Measurements from ENCODE around the gene ODAD3. TPM values are rescaled to one million over a fixed set of nuclear protein-coding genes. Genes with fewer than 3 reads are reported as not detected.

Gene ODAD3
- total RNA-seq, 4 donors from 2014 or later: 1.5 TPM; not detected in 3

DNA sequence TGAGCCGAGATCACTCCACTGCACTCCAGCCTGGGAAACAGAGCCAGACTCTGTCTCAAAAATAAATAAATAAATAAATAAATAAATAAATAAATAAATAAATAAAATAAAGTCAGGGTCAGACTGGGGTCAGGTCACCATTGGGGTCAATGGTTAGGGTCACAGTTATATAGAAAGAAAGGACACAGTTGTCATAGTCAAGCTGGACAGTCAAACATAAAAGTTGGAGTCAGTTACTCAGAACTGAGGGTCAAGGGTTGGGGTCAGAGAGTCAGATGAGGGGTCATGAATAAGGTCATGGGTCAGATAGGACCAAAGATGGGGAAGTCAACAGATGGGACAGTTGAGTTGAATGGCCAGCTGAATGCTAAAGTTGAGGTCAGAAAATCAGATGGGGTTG is 34.1 kb downstream of the ODAD3 start:
- Histone ChIP-seq H3K27me3 (no peaks in the 10 kb centered on the region), H3K4me3 (no peak overlapping the region), H3K36me3 (no peaks in the 10 kb centered on the region), H3K27ac (no peak overlapping the region), H3K9me3 (no peaks in the 10 kb centered on the region), H3K4me1 (no peaks in the 10 kb centered on the region)
- DNase-seq: no peak
- no peak for TF ChIP-seq POLR2A (IDR thresholded peaks at IDR 0.05)
- TF ChIP-seq, protein P1, sequence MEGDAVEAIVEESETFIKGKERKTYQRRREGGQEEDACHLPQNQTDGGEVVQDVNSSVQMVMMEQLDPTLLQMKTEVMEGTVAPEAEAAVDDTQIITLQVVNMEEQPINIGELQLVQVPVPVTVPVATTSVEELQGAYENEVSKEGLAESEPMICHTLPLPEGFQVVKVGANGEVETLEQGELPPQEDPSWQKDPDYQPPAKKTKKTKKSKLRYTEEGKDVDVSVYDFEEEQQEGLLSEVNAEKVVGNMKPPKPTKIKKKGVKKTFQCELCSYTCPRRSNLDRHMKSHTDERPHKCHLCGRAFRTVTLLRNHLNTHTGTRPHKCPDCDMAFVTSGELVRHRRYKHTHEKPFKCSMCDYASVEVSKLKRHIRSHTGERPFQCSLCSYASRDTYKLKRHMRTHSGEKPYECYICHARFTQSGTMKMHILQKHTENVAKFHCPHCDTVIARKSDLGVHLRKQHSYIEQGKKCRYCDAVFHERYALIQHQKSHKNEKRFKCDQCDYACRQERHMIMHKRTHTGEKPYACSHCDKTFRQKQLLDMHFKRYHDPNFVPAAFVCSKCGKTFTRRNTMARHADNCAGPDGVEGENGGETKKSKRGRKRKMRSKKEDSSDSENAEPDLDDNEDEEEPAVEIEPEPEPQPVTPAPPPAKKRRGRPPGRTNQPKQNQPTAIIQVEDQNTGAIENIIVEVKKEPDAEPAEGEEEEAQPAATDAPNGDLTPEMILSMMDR (IDR thresholded peaks at IDR 0.05): no peak

DNA sequence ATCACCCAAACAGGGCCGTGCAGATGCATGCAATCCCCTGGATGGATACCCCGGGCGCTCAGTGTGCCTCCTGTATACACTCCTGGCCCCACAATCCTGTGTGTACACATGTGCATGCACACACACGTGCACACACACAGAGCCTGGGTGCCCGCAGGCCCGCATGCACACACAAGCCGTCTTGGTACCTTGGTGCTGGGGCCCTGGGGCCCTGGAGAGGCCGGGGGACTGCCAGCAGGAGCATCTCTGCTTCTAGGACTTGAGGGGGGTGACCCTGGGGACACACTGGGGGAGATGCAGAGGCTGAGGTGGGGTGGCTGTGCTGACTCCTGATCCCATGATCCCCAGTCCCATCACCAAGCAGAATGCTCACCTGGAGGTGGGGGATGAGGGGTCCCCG is 35.3 kb downstream of the ODAD3 start:
- Histone ChIP-seq H3K9me3 (no peaks in the 10 kb centered on the region), H3K4me3 (no peak overlapping the region), H3K36me3 (no peaks in the 10 kb centered on the region), H3K27ac (no peak overlapping the region), H3K4me1 (no peaks in the 10 kb centered on the region), H3K27me3 (no peaks in the 10 kb centered on the region)
- DNase-seq: no peak
- TF ChIP-seq, protein P1 (IDR thresholded peaks at IDR 0.05): no peak
- no peak for TF ChIP-seq POLR2A (IDR thresholded peaks at IDR 0.05)

- H3K4me3 ChIP-seq: no peak overlapping the region
- no peaks in the 10 kb centered on the region for H3K27me3 ChIP-seq
- H3K27ac ChIP-seq: no peak overlapping the region
- TF ChIP-seq, protein P1 (IDR thresholded peaks at IDR 0.05): no peak
- TF ChIP-seq POLR2A (IDR thresholded peaks at IDR 0.05): no peak
- H3K4me1 ChIP-seq: no peaks in the 10 kb centered on the region
- no peaks in the 10 kb centered on the region for H3K9me3 ChIP-seq
- no peak for DNase-seq
- no peaks in the 10 kb centered on the region for H3K36me3 ChIP-seq
Measured at GRCh38 chr19:11397089-11397610, 37.8 kb downstream of the ODAD3 start.

DNA sequence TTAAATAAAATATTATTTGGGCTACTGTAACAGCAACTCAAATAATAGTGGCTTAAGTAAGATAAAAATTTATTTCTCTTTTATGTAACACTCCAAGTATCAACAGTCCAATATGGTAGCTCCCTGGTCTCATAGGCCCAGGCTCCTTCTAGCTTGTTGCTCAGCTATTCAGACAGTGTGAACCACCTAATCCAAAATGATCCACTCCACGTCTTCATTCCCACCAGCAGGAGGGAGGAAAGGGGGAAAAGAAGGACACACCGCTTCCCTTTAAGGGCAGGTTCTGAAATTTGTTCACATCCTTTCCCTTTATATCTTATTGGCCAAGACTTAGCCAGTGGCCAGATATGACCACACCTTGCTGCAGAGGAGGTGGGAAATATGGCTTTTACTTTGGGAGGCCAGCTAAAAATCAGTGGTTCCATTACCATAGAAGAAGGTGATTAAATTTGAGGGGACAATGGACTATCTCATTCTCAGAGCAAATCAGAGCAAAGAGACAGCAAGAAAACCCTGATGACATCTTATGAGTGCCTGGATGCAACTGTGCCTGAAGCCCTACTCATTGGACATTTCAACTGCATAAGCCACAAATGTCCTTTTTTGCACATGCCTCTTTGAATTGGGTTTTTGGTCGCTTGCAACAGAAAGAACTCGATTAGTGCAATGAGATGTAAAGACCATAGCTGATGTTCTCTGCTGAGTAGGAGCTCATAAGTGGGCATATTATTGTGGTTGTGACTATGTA is 43.8 kb downstream of the ODAD3 start:
- DNase-seq: no peak
- no peaks in the 10 kb centered on the region for H3K4me1 ChIP-seq
- no peaks in the 10 kb centered on the region for H3K36me3 ChIP-seq
- peaks cover 0 to 3% (median 0%) of the 10 kb centered on the region in 4 donors for H3K9me3 ChIP-seq
- H3K27me3 ChIP-seq: no peaks in the 10 kb centered on the region
- H3K27ac ChIP-seq: no peak overlapping the region
- TF ChIP-seq POLR2A (IDR thresholded peaks at IDR 0.05): no peak
- TF ChIP-seq, protein P1 (IDR thresholded peaks at IDR 0.05): no peak
- no peak overlapping the region for H3K4me3 ChIP-seq

DNA sequence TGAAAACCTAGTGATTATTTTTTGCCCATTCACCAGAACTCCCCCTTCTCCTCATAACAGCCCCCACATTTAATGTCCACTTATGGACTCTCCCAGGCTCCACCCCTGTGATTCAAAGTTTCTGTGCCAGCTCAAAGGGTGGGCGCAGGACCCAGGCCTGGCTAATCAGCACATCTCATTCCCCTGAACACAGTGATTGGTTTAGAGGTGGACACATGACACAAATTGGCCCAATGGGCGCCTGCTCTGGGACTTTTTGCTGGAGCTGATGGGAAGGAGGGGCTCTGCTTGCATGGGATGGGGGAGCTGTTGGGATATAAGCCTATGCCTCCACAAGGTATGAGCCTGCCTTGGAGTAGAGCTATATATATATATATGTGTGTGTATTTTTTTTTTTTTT is 44.6 kb downstream of the ODAD3 start:
- Histone ChIP-seq H3K9me3 (peaks cover 0 to 3% (median 0%) of the 10 kb centered on the region in 4 donors), H3K36me3 (no peaks in the 10 kb centered on the region), H3K27me3 (no peaks in the 10 kb centered on the region), H3K4me1 (no peaks in the 10 kb centered on the region), H3K4me3 (no peak overlapping the region), H3K27ac (no peak overlapping the region)
- DNase-seq: no peak
- no peak for TF ChIP-seq POLR2A (IDR thresholded peaks at IDR 0.05)
- TF ChIP-seq, protein P1 (IDR thresholded peaks at IDR 0.05): no peak
